ENCODE data around the gene ADGRA1. TPM values are rescaled to one million over a fixed set of nuclear protein-coding genes. Genes with fewer than 3 reads are reported as not detected.
"Not testable (repeated sequence)": the region's sequence is repeated elsewhere in the genome, so short reads cannot be mapped to it uniquely, and the experiment has no call there.

ADGRA1 gene
- total RNA-seq, 4 donors from 2014 or later: not detected

DNA sequence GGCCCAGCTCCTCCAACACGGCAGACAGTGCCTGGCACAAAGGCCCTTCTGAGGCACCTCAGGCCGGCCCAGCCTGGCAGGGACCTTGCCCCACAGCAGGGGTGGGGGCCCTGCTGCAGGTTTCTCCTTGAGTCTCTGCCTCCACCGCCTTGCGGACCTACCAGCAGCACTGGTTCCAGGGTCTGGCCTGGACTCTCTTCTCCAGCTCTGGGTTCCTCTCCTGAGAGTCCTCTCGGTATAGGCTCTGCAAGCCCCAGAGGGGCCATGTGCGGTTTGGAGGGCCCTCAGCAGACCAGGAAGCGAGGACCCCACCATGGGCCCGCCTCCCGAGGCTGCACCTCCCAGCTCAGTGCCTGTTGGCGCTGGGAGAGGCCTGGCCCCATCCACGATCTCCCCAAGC is 38.1 kb upstream of the ADGRA1 start:
- Histone ChIP-seq H3K36me3 (no peaks in the 10 kb centered on the region), H3K4me1 (no peaks in the 10 kb centered on the region), H3K27ac (no peak overlapping the region), H3K4me3 (no peak overlapping the region), H3K27me3 (no peaks in the 10 kb centered on the region), H3K9me3 (no peaks in the 10 kb centered on the region)
- DNase-seq: no peak
- no peak for TF ChIP-seq POLR2A (IDR thresholded peaks at IDR 0.05)

GRCh38 chr10:133050371-133050770 is 37.4 kb upstream of the ADGRA1 start:
- no peaks in the 10 kb centered on the region for H3K36me3 ChIP-seq
- no peak for DNase-seq

DNA sequence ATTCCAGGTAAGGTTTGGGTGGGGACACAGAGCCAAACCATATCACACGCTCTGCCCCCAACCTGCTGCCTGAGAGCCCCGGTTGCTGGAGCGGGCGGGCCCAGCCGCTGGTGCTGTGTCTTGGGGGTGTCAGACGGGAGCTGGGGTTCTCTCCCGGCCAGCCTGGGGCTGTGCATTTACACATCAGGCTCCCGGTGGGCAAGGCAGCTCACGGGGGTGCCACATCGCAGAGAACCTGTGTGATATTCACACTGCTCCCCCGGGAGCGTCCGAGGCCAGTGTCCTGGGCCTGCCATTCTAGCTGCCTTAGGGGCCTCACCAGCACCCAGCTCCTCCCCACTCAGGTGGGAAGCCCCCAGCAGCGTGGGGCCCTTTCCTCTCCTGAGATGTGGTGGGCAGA is 35.6 kb upstream of the ADGRA1 start:
- Histone ChIP-seq H3K9me3 (no peaks in the 10 kb centered on the region), H3K36me3 (no peaks in the 10 kb centered on the region), H3K27ac (no peak overlapping the region), H3K27me3 (no peaks in the 10 kb centered on the region), H3K4me1 (no peaks in the 10 kb centered on the region), H3K4me3 (no peak overlapping the region)
- TF ChIP-seq POLR2A (IDR thresholded peaks at IDR 0.05) (no peak), CTCF (IDR thresholded peaks at IDR 0.05) (no peak)
- no peak for DNase-seq

More at GRCh38 chr10:133050371-133050770, 37.4 kb upstream of the ADGRA1 start:
- no peaks in the 10 kb centered on the region for H3K4me1 ChIP-seq
- H3K4me3 ChIP-seq: no peak overlapping the region
- no peaks in the 10 kb centered on the region for H3K9me3 ChIP-seq
- H3K27me3 ChIP-seq: no peaks in the 10 kb centered on the region
- no peak overlapping the region for H3K27ac ChIP-seq
- TF ChIP-seq POLR2A (IDR thresholded peaks at IDR 0.05): no peak
- TF ChIP-seq CTCF (IDR thresholded peaks at IDR 0.05): no peak

GRCh38 chr10:133053527-133054133 is 34.1 kb upstream of the ADGRA1 start:
- H3K36me3 ChIP-seq, H3K9me3 ChIP-seq, H3K27me3 ChIP-seq, H3K4me1 ChIP-seq, DNase-seq, H3K4me3 ChIP-seq, H3K27ac ChIP-seq: not testable (repeated sequence)

DNA sequence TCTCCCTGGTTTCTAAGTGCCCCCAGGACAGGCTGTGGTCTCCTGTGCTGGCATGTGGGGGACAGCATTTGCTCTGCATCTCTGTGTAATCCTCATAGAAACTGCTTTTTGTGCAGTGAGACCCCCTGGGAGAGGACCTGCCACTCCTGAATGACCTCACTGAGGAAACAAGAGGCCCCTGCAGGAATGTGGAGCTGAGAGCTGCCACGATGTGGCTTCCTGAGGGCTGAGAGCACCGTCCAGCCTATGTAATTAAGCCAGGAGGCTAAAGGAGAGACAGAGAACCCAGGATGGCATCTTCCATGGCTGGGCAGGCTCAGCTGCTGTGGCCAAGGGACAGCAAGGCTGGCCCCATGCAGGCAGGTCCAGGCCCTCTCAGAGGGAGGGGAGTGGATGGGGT is 32.3 kb upstream of the ADGRA1 start:
- no peaks in the 10 kb centered on the region for H3K9me3 ChIP-seq
- TF ChIP-seq POLR2A (IDR thresholded peaks at IDR 0.05) (no peak), CTCF (IDR thresholded peaks at IDR 0.05) (no peak)
- no peaks in the 10 kb centered on the region for H3K27me3 ChIP-seq
- no peak for DNase-seq
- no peak overlapping the region for H3K4me3 ChIP-seq
- H3K36me3 ChIP-seq: no peaks in the 10 kb centered on the region
- H3K4me1 ChIP-seq: no peaks in the 10 kb centered on the region
- no peak overlapping the region for H3K27ac ChIP-seq

DNA sequence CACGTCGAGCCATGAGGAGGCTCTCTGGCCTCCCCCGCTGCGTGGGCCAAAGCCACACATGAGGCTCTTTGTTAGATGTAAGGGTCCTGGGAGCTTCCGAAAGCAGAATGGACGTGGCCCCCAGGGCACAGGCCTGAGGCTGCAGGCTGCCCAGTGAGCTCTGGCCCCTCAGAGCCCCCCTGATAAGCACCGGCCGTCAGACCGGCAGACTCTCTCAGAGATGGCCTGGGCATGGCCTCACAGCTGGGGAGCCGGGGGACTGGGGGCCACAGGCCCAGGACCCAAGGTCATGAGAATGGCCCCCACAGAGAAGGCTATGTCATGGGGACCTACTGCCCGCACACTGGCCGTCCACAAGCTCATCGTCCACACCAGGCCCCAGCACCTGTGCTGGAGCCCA is 31.7 kb upstream of the ADGRA1 start:
- DNase-seq: no peak
- Histone ChIP-seq H3K27me3 (no peaks in the 10 kb centered on the region), H3K4me3 (no peak overlapping the region), H3K36me3 (no peaks in the 10 kb centered on the region), H3K27ac (no peak overlapping the region), H3K4me1 (no peaks in the 10 kb centered on the region), H3K9me3 (no peaks in the 10 kb centered on the region)
- no peak for TF ChIP-seq POLR2A (IDR thresholded peaks at IDR 0.05)
- TF ChIP-seq CTCF (IDR thresholded peaks at IDR 0.05): no peak

DNA sequence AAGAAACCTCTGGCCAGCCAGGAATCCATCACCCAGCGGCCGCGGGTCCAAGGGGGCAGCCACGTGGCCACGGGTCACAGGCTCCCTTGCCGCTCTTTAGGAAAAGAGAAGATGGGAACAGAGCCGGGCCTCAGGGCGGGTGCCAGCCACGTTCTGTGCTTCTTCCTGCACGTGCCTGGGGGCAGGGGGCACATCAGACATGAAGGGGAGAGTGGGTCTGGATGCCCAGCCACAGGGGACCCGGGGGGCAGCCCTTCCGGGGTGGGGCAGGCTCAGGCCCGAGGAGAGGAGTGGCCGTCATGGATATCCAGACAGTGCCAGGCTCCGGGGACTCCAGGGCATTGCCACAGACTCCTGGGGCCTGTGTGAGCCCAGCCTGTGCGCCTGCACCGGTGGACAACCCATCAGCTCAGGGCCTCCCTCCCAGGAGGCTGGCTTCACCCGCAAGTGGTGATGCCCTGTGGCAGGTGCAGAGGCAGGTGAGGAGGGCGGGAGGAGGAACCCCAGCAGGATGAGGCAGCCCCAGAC is 31.0 kb upstream of the ADGRA1 start:
- Histone ChIP-seq H3K27me3 (no peaks in the 10 kb centered on the region), H3K27ac (no peak overlapping the region), H3K9me3 (no peaks in the 10 kb centered on the region), H3K4me3 (no peak overlapping the region), H3K4me1 (no peaks in the 10 kb centered on the region), H3K36me3 (no peaks in the 10 kb centered on the region)
- no peak for TF ChIP-seq CTCF (IDR thresholded peaks at IDR 0.05)
- DNase-seq: no peak
